Regular cardiac myocyte (primary cell): Measurements from ENCODE around the gene HDAC5. TPM values are rescaled to one million over a fixed set of nuclear protein-coding genes. Genes with fewer than 3 reads are reported as not detected.

Experiments
- total RNA-seq: library from RNA; depleted of rRNA; stranded (reverse); fragments of >200 nt; gene quantifications from 2 replicates; pipeline ENCODE4 v1.2.3, GENCODE V29; 2014

Gene HDAC5
- total RNA-seq: 24.2 and 56.7 TPM in 2 replicates

GRCh38 chr17:44123356-44124117 is at the start of gene HDAC5:
Gene HDAC5, minus strand, starts transcription at chr17:44123641. Its CDS starts 6,126 bp downstream, at chr17:44117515.

GRCh38 chr17:44170499-44171201 is 47.2 kb upstream of the HDAC5 start, which contains the start of gene ASB16:
Gene ASB16, plus strand, starts transcription at chr17:44170704. Its CDS starts 86 bp downstream, at chr17:44170790.

GRCh38 chr17:44070455-44071197 is 52.8 kb downstream of the HDAC5 start, which contains the start of gene G6PC3:
Gene G6PC3, plus strand, starts transcription at chr17:44070735. Its CDS starts 231 bp downstream, at chr17:44070966.

GRCh38 chr17:44066204-44066930 is 57.1 kb downstream of the HDAC5 start, which contains the start of gene LSM12:
Gene LSM12, minus strand, starts transcription at chr17:44066671. Its CDS starts 84 bp downstream, at chr17:44066587.

Other genes starting within 250 kb of the HDAC5 start
- gene MPP2, start 216.1 kb downstream of the HDAC5 start, total RNA-seq: 2.9 and 4.5 TPM in 2 replicates
- gene PPY, start 181.2 kb downstream of the HDAC5 start, total RNA-seq: not detected in 2 replicates
- gene PYY, start 169.7 kb downstream of the HDAC5 start, total RNA-seq: not detected in 2 replicates
- gene NAGS, start 119.0 kb downstream of the HDAC5 start, total RNA-seq: 0.96 and 2.5 TPM in 2 replicates
- 69.4 and 95.0 TPM in 2 replicates for gene TMEM101, start 108.7 kb downstream of the HDAC5 start, total RNA-seq
- 36.9 and 50.4 TPM in 2 replicates for gene LSM12, start 57.0 kb downstream of the HDAC5 start, total RNA-seq
- 12.7 and 17.4 TPM in 2 replicates for gene G6PC3, start 52.9 kb downstream of the HDAC5 start, total RNA-seq
- 1.1 and 3.6 TPM in 2 replicates for gene HROB, start 18.3 kb upstream of the HDAC5 start, total RNA-seq
- gene ASB16, start 47.1 kb upstream of the HDAC5 start, total RNA-seq: under 0.01 TPM in 2 replicates
- gene TMUB2, start 63.3 kb upstream of the HDAC5 start, total RNA-seq: 25.5 and 28.8 TPM in 2 replicates
- 32.1 and 40.5 TPM in 2 replicates for gene ATXN7L3, start 76.2 kb upstream of the HDAC5 start, total RNA-seq
- gene UBTF, start 96.0 kb upstream of the HDAC5 start, total RNA-seq: 31.3 and 58.1 TPM in 2 replicates
- gene SLC4A1, start 144.5 kb upstream of the HDAC5 start, total RNA-seq: not detected in 2 replicates
- gene RUNDC3A, start 185.0 kb upstream of the HDAC5 start, total RNA-seq: 0.56 TPM in 1 of 2 replicates, not detected in the other
- gene SLC25A39, start 201.2 kb upstream of the HDAC5 start, total RNA-seq: 61.2 and 83.4 TPM in 2 replicates
- 97.6 and 303 TPM in 2 replicates for gene GRN, start 221.7 kb upstream of the HDAC5 start, total RNA-seq
- 1.5 and 4.8 TPM in 2 replicates for gene FAM171A2, start 240.2 kb upstream of the HDAC5 start, total RNA-seq